Tibial artery (tissue), 4 donors: ENCODE data around the gene MRPS18A.

ENCODE experiments used
- DNase-seq, 2 donors: peaks; one replicate each; pipeline ENCODE4 v3.0.0-alpha.2; 2019
- H3K27ac ChIP-seq, 2 donors: fragments of 200-600 bp; sonication (generic) in 1 of 2; 1 replicate in 1 of 2; 2 replicates in 1 of 2; pipeline ENCODE4 v1.5.1; 2018 to 2019; ENCODE audit warnings: mild to moderate bottlenecking in 1 of 2
- H3K27me3 ChIP-seq, 2 donors: fragments of 200-600 bp; sonication (generic) in 1 of 2; one replicate each; pipeline versions ENCODE4 v1.5.1 to v1.6.0; 2016 to 2019
- H3K36me3 ChIP-seq, 3 donors: fragments of 200-600 bp; sonication (generic) in 2 of 3; one replicate each; pipeline ENCODE4 v1.5.1; 2016 to 2019; ENCODE audit warnings: mild to moderate bottlenecking in 2 of 3
- H3K4me1 ChIP-seq, 4 donors: fragments of 200-600 bp; sonication (generic) in 2 of 4; 1 replicate in 3 of 4; 2 replicates in 1 of 4; pipeline ENCODE4 v1.5.1; 2016 to 2019
- H3K4me3 ChIP-seq, 2 donors: fragments of 200-600 bp; sonication (generic) in 1 of 2; 1 replicate in 1 of 2; 2 replicates in 1 of 2; pipeline ENCODE4 v1.5.1; 2018 to 2019; ENCODE audit warnings: mild to moderate bottlenecking in 2 of 2
- H3K9me3 ChIP-seq, 3 donors: fragments of 200-600 bp; sonication (generic) in 1 of 3; one replicate each; pipeline ENCODE4 v1.5.1; 2016 to 2019
- intact Hi-C: fragments of 100-400 bp; cut with DNase I; formaldehyde crosslinking; loops from one replicate; pipeline ENCODE4 v1.15.0; 2023; ENCODE audit warnings: low total_unique reads
- TF ChIP-seq, protein P1 (sequence below), 2 experiments: fragments of 200-600 bp in 1 of 2; fragments of 450-650 bp in 1 of 2; IDR thresholded peaks; one replicate each; pipeline ENCODE4 v1.5.1; 2017 to 2019; ENCODE audit warnings: antibody characterized with exemption in 2 of 2, mild to moderate bottlenecking in 1 of 2, moderate library complexity in 1 of 2

MRPS18A gene

GRCh38 chr6:43621836-43622180, 65.8 kb downstream of the MRPS18A start:
- H3K36me3 ChIP-seq: peaks cover 64 to 78% (median 71%) of the 10 kb centered on the region in 3 donors
- intact Hi-C loops: no loop called here

More at GRCh38 chr6:43621836-43622180, 65.8 kb downstream of the MRPS18A start:
- peaks cover 0 to 4% (median 2%) of the 10 kb centered on the region in 4 donors for H3K4me1 ChIP-seq
- H3K27me3 ChIP-seq: no peaks in the 10 kb centered on the region
- no peak for DNase-seq
- H3K4me3 ChIP-seq: no peak overlapping the region
- TF ChIP-seq, protein P1, sequence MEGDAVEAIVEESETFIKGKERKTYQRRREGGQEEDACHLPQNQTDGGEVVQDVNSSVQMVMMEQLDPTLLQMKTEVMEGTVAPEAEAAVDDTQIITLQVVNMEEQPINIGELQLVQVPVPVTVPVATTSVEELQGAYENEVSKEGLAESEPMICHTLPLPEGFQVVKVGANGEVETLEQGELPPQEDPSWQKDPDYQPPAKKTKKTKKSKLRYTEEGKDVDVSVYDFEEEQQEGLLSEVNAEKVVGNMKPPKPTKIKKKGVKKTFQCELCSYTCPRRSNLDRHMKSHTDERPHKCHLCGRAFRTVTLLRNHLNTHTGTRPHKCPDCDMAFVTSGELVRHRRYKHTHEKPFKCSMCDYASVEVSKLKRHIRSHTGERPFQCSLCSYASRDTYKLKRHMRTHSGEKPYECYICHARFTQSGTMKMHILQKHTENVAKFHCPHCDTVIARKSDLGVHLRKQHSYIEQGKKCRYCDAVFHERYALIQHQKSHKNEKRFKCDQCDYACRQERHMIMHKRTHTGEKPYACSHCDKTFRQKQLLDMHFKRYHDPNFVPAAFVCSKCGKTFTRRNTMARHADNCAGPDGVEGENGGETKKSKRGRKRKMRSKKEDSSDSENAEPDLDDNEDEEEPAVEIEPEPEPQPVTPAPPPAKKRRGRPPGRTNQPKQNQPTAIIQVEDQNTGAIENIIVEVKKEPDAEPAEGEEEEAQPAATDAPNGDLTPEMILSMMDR (IDR thresholded peaks at IDR 0.05): no peak
- H3K27ac ChIP-seq: no peak overlapping the region
- no peaks in the 10 kb centered on the region for H3K9me3 ChIP-seq
